Parathyroid adenoma (tissue), 2 donors: Measurements from ENCODE around the gene SPATS2L.

ENCODE experiments used
- H2AFZ ChIP-seq: fragments of 300-600 bp; sonication (generic); one replicate; pipeline ENCODE4 v1.7.0; 2017; ENCODE audit warnings: antibody characterized with exemption, mild to moderate bottlenecking
- H3K27ac ChIP-seq: fragments of 300-600 bp; sonication (generic); one replicate; pipeline ENCODE4 v1.7.0; 2017
- H3K27me3 ChIP-seq: fragments of 300-600 bp; sonication (generic); one replicate; pipeline ENCODE4 v1.7.0; 2017; ENCODE audit warnings: low read length; ENCODE audit not compliant: control insufficient read depth, insufficient read depth
- H3K36me3 ChIP-seq: fragments of 300-600 bp; sonication (generic); one replicate; pipeline ENCODE4 v1.7.0; 2017; ENCODE audit warnings: low read length; ENCODE audit not compliant: control insufficient read depth, insufficient read depth
- H3K4me1 ChIP-seq: fragments of 300-600 bp; sonication (generic); one replicate; pipeline ENCODE4 v1.7.0; 2017; ENCODE audit warnings: control low read depth
- H3K4me2 ChIP-seq: fragments of 300-600 bp; sonication (generic); one replicate; pipeline ENCODE4 v1.7.0; 2017; ENCODE audit warnings: low read length
- H3K4me3 ChIP-seq: fragments of 300-600 bp; sonication (generic); one replicate; pipeline ENCODE4 v1.7.0; 2017; ENCODE audit warnings: low read depth, low read length
- H3K79me2 ChIP-seq: fragments of 300-600 bp; sonication (generic); one replicate; pipeline ENCODE4 v1.7.0; 2017; ENCODE audit warnings: control low read depth
- H3K9ac ChIP-seq: fragments of 300-600 bp; sonication (generic); one replicate; pipeline ENCODE4 v1.7.0; 2017; ENCODE audit warnings: mild to moderate bottlenecking
- H3K9me3 ChIP-seq: fragments of 300-600 bp; sonication (generic); one replicate; pipeline ENCODE4 v1.7.0; 2017; ENCODE audit warnings: low read length; ENCODE audit not compliant: control insufficient read depth
- CTCF ChIP-seq: fragments of 300-600 bp; sonication (generic); IDR thresholded peaks from one replicate; pipeline ENCODE4 v1.7.0; 2017; ENCODE audit warnings: antibody characterized with exemption, mild to moderate bottlenecking
- donor health status: primary hyperparathyroidism.

The SPATS2L gene

GRCh38 chr2:200306196-200306930 is at the start of gene SPATS2L:
Gene SPATS2L (plus strand): TSS chr2:200306693. CDS start chr2:200389245, 82,552 bp downstream.
- peak within 1 kb of the TSS; percentile 70 for H3K4me3 ChIP-seq
- H3K79me2 ChIP-seq: peaks cover 12% of the 10 kb centered on the region
- H3K4me2 ChIP-seq: peak within 1 kb of the TSS; percentile 97
- H3K9ac ChIP-seq: peak within 1 kb of the TSS; percentile 5
- peak within 1 kb of the TSS; percentile 84 for H3K27ac ChIP-seq
- no peak for TF ChIP-seq CTCF
- H2AFZ ChIP-seq: peak within 1 kb of the TSS; percentile 93
- H3K4me1 ChIP-seq: peaks cover 15% of the 10 kb centered on the region
- no peaks in the 10 kb centered on the region for H3K36me3 ChIP-seq
- no peaks in the 10 kb centered on the region for H3K9me3 ChIP-seq
- no peaks in the 10 kb centered on the region for H3K27me3 ChIP-seq

- Histone ChIP-seq H3K36me3 (no peaks in the 10 kb centered on the region), H2AFZ (no peak overlapping the region), H3K9ac (no peak overlapping the region), H3K27me3 (no peaks in the 10 kb centered on the region), H3K27ac (no peak overlapping the region), H3K4me1 (peaks cover 12% of the 10 kb centered on the region), H3K79me2 (no peaks in the 10 kb centered on the region), H3K9me3 (no peaks in the 10 kb centered on the region), H3K4me3 (no peak overlapping the region), H3K4me2 (no peak overlapping the region)
- TF ChIP-seq CTCF: no peak
Measured at GRCh38 chr2:200257570-200257969, 48.9 kb upstream of the SPATS2L start.

GRCh38 chr2:200258081-200258480 is 48.4 kb upstream of the SPATS2L start:
- Histone ChIP-seq H3K9ac (no peak overlapping the region), H2AFZ (peak overlapping the region; percentile 7), H3K4me3 (no peak overlapping the region), H3K4me1 (peaks cover 12% of the 10 kb centered on the region), H3K79me2 (no peaks in the 10 kb centered on the region), H3K27me3 (no peaks in the 10 kb centered on the region), H3K27ac (no peak overlapping the region), H3K36me3 (no peaks in the 10 kb centered on the region), H3K9me3 (no peaks in the 10 kb centered on the region), H3K4me2 (no peak overlapping the region)
- no peak for TF ChIP-seq CTCF

- Histone ChIP-seq H3K4me3 (peak overlapping the region; percentile 42), H3K9me3 (no peaks in the 10 kb centered on the region), H3K36me3 (no peaks in the 10 kb centered on the region), H3K4me2 (peak overlapping the region; percentile 44), H3K27ac (peak overlapping the region; percentile 13), H3K27me3 (no peaks in the 10 kb centered on the region), H3K4me1 (peaks cover 12% of the 10 kb centered on the region), H3K79me2 (no peaks in the 10 kb centered on the region), H2AFZ (peak overlapping the region; percentile 68), H3K9ac (no peak overlapping the region)
- TF ChIP-seq CTCF: no peak
Measured at GRCh38 chr2:200258881-200259576, 47.5 kb upstream of the SPATS2L start.
